ENCODE measurements around the gene PTPN22. TPM values are rescaled to one million over a fixed set of nuclear protein-coding genes. Genes with fewer than 3 reads are reported as not detected.

The PTPN22 gene
- total RNA-seq, 1 donor from 2014 or later = 14.1 TPM

DNA sequence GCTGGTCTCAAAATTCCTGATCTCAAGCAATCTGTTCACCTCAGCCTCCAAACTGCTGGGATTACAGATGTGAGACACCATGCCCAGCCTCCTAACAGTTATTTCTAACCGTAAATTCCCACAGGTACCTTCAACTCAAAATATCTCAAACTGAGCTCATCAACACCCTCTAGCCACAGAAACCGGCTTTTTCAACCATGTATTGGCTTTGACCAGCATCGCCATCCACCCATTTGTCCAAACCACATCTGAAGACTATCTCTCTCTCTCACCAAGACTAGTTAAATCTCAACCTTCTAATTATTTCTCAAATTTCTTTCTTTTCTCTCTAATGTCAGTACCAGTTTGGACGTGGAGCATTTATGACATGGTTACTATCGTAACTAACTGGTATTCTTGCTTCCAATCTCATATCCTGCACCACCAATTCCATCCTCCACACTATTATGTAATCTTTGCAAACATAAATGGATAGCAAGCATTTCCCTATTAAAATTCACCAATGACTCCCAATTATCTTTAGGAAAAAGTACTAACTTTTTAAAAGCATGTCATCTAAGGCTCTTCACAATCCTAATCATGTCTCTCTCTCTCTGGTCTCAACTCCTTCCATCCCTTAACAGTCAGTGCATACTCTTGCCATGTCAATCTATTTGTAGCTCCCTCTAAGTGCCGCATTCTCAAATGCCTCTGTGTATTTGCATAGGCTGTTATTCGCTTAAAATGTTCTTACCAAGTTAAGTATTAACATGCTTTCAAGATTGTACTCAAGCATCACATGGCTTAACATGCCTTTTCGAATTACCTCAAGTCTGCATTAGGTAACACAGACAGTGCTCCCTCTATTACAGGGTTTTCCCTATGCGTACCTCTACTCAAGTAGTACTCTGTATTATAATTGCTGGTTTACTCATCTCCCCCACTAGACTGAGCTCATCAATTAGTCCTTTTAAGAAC lies 77.4 kb downstream of the PTPN22 start:
- Histone ChIP-seq H3K27me3 (ENCODE audit: low read depth) (no peaks in the 10 kb centered on the region), H3K9me3 (no peaks in the 10 kb centered on the region), H3K27ac (peak overlapping the region; percentile 40), H3K4me1 (peaks cover 35% of the 10 kb centered on the region), H3K36me3 (peaks cover 29% of the 10 kb centered on the region), H3K4me3 (no peak overlapping the region)
- TF ChIP-seq CTCF (IDR thresholded peaks at IDR 0.05) = no peak
- DNase-seq = no peak
- intact Hi-C loops (cut with DNase I) = no loop called here
- peak; percentile 94 to 97 for ATAC-seq

GRCh38 chr1:113792986-113793385 lies 78.5 kb downstream of the PTPN22 start:
- no peak for DNase-seq
- intact Hi-C loops (cut with DNase I) = no loop called here
- TF ChIP-seq CTCF (IDR thresholded peaks at IDR 0.05) = no peak
- Histone ChIP-seq H3K9me3 (no peaks in the 10 kb centered on the region), H3K4me1 (peaks cover 38% of the 10 kb centered on the region), H3K4me3 (no peak overlapping the region), H3K27me3 (ENCODE audit: low read depth) (no peaks in the 10 kb centered on the region), H3K27ac (no peak overlapping the region), H3K36me3 (peaks cover 29% of the 10 kb centered on the region)
- no peak for ATAC-seq

DNA sequence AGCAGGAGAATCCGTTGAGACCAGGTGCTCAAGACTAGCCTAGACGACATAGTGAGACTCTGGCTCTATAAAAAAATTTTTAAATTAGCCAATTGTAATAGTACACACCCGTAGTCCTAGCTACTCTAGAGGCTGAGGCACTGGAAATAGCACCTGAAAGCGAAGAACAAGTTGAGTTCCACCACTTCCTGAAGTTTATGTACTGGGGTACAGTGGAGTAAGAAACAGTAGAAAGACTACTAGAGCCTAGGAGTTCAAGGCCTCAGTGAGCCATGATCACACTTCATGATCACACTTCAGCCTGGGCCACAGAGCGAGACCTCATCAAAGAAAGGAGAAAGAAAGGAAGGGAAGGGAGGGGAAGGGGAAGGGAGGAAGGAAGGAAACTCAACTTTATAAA lies 79.0 kb downstream of the PTPN22 start:
- no peaks in the 10 kb centered on the region for H3K27me3 ChIP-seq (ENCODE audit: low read depth)
- H3K4me1 ChIP-seq = peaks cover 33% of the 10 kb centered on the region
- intact Hi-C loops (cut with DNase I) = no loop called here
- ATAC-seq (no peak), DNase-seq (no peak)
- peaks cover 25% of the 10 kb centered on the region for H3K36me3 ChIP-seq
- no peak overlapping the region for H3K4me3 ChIP-seq
- H3K27ac ChIP-seq = no peak overlapping the region
- no peaks in the 10 kb centered on the region for H3K9me3 ChIP-seq
- no peak for TF ChIP-seq CTCF (IDR thresholded peaks at IDR 0.05)

DNA sequence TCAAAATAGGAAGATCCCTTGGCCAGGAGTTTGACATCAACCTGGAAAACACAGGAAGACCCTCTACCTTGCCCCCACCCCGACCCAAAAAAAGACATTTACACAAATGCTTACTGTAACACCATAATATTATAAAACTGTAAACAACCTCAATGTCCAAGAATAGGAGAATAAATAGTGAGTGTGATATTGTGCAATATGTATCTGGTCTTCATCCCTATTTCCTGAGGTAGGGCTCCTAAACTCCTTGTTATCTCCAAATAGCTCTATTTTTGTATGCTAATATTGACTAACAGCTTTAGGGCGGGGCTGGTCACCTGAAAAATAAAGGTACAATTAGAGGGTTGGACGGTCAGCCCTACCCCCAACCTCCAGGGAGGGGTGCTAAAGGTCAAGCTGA lies 82.7 kb downstream of the PTPN22 start:
- DNase-seq (no peak), ATAC-seq (no peak)
- Histone ChIP-seq H3K4me1 (peaks cover 41% of the 10 kb centered on the region), H3K9me3 (no peaks in the 10 kb centered on the region), H3K27ac (no peak overlapping the region), H3K4me3 (no peak overlapping the region), H3K27me3 (ENCODE audit: low read depth) (no peaks in the 10 kb centered on the region), H3K36me3 (no peaks in the 10 kb centered on the region)
- intact Hi-C loops (cut with DNase I) = no loop called here
- TF ChIP-seq CTCF (IDR thresholded peaks at IDR 0.05) = no peak

- H3K27me3 ChIP-seq (ENCODE audit: low read depth) = no peaks in the 10 kb centered on the region
- H3K9me3 ChIP-seq = no peaks in the 10 kb centered on the region
- no peak overlapping the region for H3K27ac ChIP-seq
- ATAC-seq (no peak), DNase-seq (no peak)
- H3K4me1 ChIP-seq = peaks cover 42% of the 10 kb centered on the region
- no peak for TF ChIP-seq CTCF (IDR thresholded peaks at IDR 0.05)
- intact Hi-C loops (cut with DNase I) = no loop called here
- no peak overlapping the region for H3K4me3 ChIP-seq
- no peaks in the 10 kb centered on the region for H3K36me3 ChIP-seq
Measured at GRCh38 chr1:113787663-113788062, 83.8 kb downstream of the PTPN22 start.

Data from lower lobe of right lung (tissue), 2 donors.